ENCODE results near the gene CABYR.

CABYR gene, protein sequence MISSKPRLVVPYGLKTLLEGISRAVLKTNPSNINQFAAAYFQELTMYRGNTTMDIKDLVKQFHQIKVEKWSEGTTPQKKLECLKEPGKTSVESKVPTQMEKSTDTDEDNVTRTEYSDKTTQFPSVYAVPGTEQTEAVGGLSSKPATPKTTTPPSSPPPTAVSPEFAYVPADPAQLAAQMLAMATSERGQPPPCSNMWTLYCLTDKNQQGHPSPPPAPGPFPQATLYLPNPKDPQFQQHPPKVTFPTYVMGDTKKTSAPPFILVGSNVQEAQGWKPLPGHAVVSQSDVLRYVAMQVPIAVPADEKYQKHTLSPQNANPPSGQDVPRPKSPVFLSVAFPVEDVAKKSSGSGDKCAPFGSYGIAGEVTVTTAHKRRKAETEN

GRCh38 chr18:24138789-24139616 lies at the start of gene CABYR:
Gene CABYR, plus strand, starts transcription at chr18:24139062. Its CDS starts 4,053 bp downstream, at chr18:24143115.
- DNase-seq (ENCODE audit: low spot score): peak; percentile 49

- DNase-seq (ENCODE audit: low spot score): peak; percentile 61
These were observed 49.8 kb upstream of the CABYR start for GRCh38 chr18:24089076-24089475.

DNA sequence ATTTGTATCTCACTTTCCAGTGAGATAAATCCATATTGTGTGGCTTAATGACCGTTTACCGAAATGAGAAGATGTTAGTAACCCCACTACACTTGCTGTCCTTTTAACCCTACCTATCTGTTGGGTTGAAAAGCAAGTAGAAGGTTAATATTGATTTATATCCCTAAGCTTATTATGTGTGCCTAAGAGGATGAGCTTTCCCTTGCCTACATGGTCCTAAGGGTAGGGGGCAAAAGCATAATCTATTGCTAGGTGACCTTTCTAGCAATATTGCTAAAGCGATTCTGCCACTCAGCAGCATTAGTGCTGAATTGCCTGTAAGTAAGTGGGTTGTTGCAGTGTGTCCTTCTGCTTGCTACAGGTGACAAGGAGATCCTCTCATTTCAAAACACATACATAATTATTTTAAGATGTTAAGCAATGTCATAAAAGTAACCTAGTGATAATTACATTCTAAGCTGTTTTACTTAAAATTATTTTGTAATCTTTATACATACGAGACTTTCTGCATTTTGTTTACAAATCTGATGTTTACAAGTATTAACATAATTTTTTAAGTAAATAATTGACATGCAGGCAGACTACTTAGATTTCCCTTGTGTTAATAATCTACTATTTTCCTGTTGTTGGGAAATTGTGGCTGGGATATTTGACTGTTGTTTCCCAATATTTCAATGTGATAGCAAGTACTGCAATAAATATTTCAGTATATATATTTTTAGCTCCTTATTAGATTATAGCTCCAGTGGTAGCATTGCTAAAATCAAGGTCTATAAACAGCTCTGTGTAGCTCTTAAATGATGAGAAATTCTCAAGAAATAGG lies 49.1 kb upstream of the CABYR start:
- peak; percentile 22 for DNase-seq (ENCODE audit: low spot score)

DNA sequence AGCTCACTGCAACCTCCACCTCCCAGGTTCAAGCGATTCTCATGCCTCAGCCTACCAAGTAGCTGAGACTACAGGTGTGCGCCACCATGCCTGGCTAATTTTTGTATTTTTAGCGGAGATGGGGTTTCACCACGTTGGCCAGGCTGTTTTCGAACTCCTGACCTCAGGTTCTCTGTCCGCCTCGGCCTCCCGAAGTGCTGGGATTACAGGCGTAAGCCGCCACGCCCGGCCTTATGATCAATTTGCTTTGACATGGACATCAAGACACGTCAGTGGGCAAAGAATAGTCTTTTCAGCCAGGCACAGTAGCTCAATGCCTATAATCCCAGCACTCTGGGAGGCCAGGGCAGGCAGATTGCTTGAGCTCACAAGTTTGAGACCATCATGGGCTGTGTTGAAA lies 48.0 kb upstream of the CABYR start:
- no peak for DNase-seq (ENCODE audit: low spot score)

GRCh38 chr18:24094561-24094960 lies 44.3 kb upstream of the CABYR start:
- no peak for DNase-seq (ENCODE audit: low spot score)

DNA sequence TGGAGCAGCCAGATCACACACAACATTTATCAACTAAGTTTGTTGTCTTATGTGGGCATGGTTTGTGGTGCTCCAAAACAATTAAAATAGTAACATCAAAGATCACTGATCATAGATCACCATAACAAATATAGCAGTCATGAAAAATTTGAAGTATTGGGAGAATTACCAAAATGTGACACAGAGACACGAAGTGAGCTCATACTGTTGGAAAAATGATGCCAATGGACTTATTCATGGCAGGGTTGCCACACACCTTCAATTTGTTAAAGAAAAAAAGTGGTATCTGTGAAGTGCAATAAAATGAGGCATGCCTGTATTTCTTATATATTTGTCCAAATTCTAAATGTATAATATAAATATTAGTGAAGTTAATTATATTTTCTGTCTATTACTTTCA lies 42.9 kb upstream of the CABYR start:
- DNase-seq (ENCODE audit: low spot score): no peak

DNA sequence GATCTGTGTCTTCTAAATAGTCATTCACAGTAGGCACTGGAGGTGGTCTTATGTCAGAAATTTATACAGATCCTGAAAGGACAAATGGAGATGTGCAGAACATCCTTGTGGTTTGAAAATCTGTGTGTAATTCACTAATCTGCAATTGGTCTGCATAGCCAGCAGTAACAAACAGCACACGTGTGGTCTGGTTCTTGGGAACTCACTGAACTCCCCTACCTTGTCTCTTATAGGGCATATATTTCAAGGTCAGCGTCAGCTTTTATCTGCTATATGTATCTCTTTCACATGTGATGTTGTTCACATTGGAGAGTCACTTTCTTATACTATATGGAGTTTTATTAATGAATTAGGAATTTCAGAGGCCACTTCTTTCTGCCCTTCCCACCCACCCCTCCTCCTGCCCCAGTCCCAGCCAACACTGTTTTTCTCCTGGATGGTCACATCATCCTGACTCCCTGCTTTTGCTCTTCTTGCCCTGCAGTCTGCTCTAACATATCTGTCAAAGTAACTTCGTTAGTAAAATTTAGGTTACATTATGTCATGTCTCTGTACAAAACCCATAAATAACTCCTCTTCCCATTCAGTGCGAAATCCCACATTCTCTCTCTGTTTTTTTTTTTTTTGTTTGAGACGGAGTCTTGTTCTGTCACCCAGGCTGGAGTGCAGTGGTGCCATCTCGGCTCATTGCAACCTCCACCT lies 35.4 kb upstream of the CABYR start:
- no peak for DNase-seq (ENCODE audit: low spot score)

DNA sequence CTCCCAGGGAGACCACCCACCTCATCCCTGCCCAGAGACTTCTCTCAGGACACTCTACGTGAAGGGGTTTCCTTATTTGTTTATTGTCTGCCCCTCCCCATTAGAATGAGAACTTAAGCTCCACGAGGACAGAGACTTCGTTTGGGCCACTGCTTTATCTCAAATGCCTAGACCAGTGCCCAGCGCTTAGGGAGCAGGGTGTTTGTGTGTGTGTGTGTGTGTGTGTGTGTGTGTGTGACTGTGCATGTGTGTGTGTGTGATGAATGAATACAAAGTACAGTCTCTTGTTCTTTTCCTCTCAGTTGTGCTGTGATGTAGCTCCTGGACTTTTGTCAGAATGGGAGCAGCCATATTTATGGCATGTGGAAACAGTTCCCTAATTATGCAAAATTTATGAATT lies 34.4 kb upstream of the CABYR start:
- no peak for DNase-seq (ENCODE audit: low spot score)

GRCh38 chr18:24108641-24109040 lies 30.2 kb upstream of the CABYR start:
- no peak for DNase-seq (ENCODE audit: low spot score)

DNA sequence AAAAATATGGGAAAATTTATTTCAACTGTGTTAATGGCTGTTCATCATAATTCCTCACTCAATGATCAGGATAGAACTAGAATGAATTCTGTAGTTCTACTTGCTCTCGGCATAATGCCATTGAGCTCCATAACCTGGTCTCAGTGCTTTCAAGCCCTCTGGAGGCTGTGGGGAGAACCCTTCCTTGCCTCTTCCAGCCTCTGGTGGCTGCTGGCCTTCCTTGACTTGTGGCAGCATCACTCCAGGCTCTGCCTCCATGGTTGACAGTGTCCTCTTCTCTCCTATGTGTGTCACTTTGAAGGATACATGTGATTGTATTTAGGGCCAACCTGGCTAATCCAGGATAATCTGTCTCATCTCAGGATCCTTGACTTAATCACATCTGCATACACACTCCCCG lies 26.9 kb upstream of the CABYR start:
- no peak for DNase-seq (ENCODE audit: low spot score)

DNA sequence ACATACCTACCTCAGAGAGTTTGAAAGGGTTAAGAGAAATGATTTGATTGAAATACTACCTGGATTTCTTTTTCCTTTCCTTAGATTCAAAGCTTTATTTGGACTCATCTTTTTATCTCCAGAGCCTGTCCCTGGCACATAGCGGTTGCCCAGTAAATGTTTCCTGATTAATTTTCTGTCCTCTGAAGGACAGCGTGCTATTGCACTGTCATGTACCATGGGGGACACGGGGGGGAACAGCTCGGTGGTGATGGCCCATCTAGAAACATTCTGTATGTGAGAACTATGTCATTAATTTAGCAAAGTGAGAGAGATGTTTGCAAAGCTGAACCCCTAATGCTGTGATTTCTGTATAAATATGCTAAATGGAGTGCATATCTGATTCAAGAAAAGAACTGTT lies 26.4 kb upstream of the CABYR start:
- DNase-seq (ENCODE audit: low spot score): no peak

DNA sequence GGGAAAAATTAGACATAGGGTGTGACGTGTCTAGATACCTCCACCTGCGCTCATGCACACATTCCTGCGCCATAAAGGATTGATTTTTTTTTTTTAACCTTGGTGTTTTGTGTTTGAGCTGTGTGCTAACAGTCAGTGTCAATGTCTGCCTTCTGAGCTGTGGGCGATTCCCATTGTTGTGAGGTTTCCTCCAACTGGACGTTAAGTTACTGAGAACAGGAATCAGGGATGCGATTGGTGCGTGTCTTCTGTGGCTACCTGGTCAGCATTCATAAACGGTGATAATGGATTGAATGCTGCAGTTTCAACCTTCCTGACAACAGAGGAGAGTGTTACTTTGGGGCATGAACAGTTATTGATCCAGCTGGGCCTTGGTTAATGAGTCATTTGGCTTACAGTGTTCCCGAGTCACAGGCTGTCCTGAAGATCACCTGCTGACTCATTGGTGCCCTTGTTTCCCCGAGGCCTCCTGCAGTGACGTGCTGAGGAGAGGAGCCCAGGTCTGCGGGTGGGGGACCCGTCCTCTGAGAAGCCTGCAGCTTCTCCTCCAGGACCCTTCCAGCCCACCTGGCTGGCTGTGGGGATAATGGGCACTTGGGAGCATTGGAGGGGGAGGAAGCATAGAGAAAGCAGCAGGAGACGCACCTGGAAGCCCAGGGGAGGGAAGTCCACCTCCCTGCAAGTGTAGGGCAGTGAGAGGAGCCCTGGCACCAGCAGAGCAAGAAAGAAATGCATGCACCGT lies 25.8 kb upstream of the CABYR start:
- DNase-seq (ENCODE audit: low spot score): no peak

DNA sequence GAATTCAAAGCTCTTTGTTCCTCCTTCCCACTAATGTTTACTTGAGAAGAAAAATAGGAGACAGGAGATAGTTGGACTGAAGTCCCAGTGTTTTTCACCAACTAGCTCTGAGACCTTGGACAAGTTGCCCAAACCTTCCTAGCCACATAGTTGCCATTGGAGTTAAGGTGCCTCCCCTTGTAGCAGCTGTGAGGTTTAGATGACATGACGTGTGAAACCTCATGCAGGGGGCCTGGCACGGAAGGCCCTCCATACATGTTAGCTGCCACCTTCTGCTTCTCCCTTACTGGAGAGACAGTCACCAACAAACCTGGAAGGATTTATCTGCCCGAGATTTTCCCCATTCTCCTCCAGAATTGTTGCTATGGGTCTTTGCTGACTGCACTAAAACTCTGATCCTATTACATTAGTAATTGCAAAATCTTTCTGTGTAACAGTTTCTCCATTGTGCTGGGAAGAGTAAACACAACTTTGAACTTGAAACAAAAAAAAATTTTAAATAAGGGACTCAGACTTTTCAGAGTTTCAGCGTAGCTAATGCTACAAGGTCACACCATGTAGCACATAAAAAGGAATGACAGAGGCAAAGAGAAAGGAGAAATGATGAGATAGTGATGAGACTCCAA lies 23.8 kb upstream of the CABYR start:
- no peak for DNase-seq (ENCODE audit: low spot score)

- DNase-seq (ENCODE audit: low spot score): no peak
These were observed 23.2 kb upstream of the CABYR start for GRCh38 chr18:24115628-24116027.

DNA sequence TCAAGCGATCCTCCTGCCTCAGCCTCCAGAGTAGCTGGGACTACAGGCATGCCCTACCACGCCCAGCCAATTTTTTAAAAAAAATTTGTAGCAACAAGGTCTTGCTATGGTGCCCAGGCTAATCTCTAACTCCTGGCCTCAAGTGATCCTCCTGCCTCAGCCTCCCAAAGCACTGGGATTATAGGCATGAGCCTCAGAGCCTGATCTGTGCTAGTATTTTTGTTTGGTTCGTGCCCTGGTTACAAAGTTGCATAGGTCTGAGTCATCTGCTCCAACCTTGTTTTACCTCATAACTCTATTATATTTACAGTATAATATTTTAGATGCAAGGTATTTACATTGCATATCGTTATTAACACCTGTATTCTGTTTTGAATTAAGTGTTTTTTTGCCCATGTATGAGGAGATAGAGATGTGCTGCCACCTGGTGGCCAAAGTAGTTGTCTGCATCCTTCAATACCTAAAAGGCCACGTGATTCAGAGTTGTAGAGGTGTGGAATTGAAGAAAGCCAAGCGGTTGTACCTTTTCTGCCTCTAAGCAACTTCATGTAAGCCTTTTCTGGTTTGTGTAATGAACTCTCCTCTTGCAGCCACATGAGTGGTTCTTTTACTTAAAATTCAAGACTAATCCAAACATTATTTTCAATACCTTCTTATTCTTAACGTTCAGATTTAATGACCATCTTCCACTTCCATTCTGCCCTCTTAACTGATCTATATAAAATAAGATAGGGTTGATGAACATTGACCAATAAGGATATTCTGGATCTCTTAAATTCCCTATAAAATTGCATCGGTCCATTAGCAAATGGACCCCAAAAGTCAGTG lies 19.9 kb upstream of the CABYR start:
- peak; percentile 86 for DNase-seq (ENCODE audit: low spot score)

GRCh38 chr18:24120676-24121075 lies 18.2 kb upstream of the CABYR start:
- no peak for DNase-seq (ENCODE audit: low spot score)

GRCh38 chr18:24121625-24122024 lies 17.2 kb upstream of the CABYR start:
- no peak for DNase-seq (ENCODE audit: low spot score)

- DNase-seq (ENCODE audit: low spot score): no peak
These were observed 12.5 kb upstream of the CABYR start for GRCh38 chr18:24126155-24126961.

GRCh38 chr18:24127735-24128134 lies 11.1 kb upstream of the CABYR start:
- DNase-seq (ENCODE audit: low spot score): no peak

Data from cerebellar cortex (tissue), 1 donor.